IPS-NIHi7 (cell line): ENCODE data around the gene KRABD2.
"Not testable (repeated sequence)": the region's sequence is repeated elsewhere in the genome, so short reads cannot be mapped to it uniquely, and the experiment has no call there.

Experiments used
- DNase-seq: peaks from one replicate; pipeline ENCODE4 v3.0.0; 2012; ENCODE audit warnings: mixed read lengths; ENCODE audit errors: extremely low spot score

KRABD2 gene

GRCh38 chr17:8392674-8393469 lies 16.4 kb upstream of the KRABD2 start:
- no peak for DNase-seq

- no peak for DNase-seq
Measured at GRCh38 chr17:8392274-8392673, 15.8 kb upstream of the KRABD2 start.

- DNase-seq, result no peak
Measured at GRCh38 chr17:8391711-8392110, 15.2 kb upstream of the KRABD2 start.

- DNase-seq, result no peak
Measured at GRCh38 chr17:8387914-8388651, 11.6 kb upstream of the KRABD2 start.

DNA sequence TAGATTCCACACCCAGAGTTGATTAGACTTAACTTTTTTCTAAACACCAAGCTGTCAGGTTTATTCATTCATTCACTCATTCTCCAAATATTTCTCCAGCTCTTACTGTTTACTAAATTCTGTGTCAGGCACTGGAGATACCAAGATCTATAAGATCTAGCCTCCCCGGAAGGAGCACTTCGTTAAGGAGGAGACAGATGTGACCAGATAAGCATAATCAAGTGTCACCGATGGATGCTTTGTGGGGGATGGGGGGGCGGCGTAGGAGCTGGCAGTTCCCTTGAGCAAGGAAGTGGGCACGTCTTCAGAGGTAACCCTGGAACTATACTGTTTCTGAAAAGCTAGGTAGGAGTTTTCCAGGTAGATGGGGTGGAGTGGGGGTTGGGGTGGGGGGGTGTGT lies 10.3 kb upstream of the KRABD2 start:
- DNase-seq, result no peak

DNA sequence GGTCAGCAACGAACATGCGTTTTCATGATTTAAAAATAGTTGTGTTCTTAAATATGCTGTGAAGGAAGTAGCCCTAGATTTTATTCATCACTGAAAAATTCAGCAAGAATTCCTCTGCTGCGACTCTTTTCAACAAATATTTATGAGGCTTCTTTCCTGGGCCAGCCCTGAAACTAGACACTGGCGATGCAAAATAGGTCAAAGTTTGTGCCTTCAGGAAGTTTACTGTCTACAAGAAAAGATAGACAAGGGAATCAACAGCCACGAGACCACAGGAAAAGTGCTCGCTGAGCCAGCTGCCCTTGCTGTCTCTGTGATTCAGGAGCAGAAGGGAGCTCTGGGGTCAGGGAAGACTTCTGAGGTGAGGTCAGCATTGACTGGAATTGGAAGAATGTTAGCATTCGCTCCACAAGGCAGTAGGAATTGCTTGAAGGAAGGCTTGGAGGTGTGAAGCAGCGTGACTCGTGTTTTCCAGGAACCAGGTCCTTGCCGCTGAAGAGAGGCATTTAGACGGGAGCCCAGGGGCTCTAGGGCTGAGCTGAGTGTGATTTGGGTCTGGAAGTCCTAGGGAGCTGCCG lies 8.4 kb upstream of the KRABD2 start:
- peak; percentile 61 for DNase-seq

DNA sequence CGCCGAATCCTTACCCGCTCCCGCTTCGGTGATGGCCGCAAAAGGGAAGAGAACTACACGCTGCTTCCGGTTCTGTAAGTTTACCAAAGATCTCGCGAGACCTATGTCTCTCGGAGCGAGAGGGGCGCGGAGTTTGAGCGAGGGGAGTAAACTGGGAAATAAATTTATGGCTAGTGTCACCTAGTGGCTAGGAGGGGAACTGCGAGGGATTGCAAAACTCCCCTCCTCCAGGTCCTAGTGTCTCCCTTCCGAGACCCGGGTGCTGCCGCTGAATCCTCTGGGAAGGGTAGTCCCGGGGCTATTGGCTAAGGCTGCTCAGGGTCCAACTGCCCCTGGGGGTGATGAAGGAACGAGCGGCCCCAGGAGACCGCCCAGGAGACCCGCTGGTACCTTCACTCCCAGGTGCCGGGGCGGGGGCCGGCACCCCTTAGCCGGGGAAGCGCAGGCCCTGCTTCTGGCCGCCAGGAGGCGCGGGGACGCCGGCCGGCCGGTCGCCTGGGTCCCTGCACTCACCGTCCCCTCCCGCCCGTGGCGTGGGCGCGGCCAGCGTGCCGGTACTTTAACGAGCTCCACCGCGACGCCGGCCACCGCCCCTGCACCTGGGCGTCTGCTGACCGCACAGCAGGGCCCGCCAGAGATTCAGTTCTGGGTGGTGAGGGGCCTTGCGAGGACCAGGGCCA lies 6.8 kb upstream of the KRABD2 start, which contains the start of gene RPL26:
Gene RPL26 (minus strand): TSS at position 51 of the 680 bp plus-strand sequence. CDS start 883 bp downstream, outside the sequence.
- peak; percentile 94 for DNase-seq

GRCh38 chr17:8382880-8383142 lies 6.3 kb upstream of the KRABD2 start:
- DNase-seq, result no peak

DNA sequence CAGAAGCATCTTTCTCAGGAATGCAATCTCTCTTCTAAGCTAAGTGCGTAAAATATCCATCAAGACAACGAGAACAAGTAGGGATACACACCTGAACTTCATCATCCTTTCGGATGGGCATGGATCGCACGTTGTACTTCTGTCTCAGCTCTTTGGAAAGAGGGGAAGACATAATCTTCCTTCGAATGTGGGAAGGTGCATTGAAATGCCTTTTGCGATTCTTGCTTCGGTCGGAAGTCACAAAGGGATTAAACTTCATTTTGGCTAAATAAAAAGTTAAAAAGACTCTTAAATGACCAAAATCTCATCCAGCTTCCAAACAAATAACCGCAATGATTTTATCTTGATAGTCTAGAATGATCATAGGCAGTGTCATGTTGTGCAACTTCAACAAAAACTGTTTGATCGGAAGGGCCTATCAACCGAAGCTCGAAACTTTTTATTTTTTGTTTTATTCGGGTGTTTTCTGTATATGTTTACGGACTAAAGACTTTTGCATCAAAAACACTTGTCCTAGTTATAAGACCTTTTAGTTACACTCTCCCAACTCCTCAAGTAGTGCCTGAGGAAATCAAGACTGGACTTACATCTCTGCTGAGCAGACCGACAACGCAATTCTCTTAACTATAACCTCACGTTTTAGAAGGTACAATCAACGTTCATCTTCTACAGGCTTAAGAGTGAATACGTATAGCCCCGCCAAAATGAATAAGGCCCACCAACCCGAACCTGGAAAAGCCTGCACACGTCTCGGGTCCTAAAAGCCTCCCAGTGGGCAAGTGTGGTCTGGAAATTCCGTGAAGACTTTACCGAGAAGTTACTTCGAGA lies 5.8 kb upstream of the KRABD2 start:
- DNase-seq, result no peak

GRCh38 chr17:8380049-8380448 lies 3.5 kb upstream of the KRABD2 start:
- DNase-seq, result no peak

DNA sequence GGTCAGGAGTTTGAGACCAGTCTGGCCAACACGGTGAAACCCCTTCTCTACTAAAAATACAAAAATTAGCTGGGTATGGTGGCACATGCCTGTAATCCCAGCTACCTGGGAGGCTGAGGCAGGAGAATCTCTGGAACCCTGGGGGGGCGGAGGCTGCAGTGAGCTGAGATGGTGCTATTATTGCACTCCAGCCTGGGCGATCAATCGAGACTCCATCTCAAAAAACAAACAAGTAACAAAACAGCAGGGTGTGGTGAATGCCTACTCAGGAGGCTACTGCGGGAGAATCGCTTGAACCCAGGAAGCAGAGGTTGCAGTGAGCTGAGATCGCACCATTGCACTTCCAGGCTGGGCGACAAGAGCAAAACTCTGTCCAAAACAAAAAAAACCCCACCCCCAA lies 1.6 kb upstream of the KRABD2 start:
- not testable (repeated sequence) for DNase-seq

- no peak for DNase-seq
Measured at GRCh38 chr17:8377422-8377821, 918 bp upstream of the KRABD2 start.

GRCh38 chr17:8375738-8376259 lies 705 bp downstream of the KRABD2 start:
- DNase-seq, result no peak

DNA sequence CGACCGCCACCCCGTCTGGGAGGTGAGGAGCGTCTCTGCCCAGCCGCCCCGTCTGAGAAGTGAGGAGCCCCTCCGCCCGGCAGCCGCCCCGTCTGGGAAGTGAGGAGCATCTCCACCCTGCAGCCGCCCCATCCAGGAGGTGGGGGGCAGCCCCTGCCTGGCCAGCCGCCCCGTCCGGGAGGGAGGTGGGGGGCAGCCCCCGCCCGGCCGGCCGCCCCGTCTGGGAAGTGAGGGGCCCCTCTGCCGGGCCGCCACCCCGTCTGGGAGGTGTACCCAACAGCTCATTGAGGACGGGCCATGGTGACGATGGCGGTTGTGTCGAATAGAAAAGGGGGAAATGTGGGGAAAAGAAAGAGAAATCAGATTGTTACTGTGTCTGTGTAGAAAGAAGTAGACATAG lies 2.6 kb downstream of the KRABD2 start:
- DNase-seq, result not testable (repeated sequence)

GRCh38 chr17:8372422-8372821 lies 4.1 kb downstream of the KRABD2 start:
- DNase-seq, result no peak

GRCh38 chr17:8371786-8372185 lies 4.7 kb downstream of the KRABD2 start:
- DNase-seq, result no peak

GRCh38 chr17:8369944-8370343 lies 6.6 kb downstream of the KRABD2 start:
- no peak for DNase-seq

DNA sequence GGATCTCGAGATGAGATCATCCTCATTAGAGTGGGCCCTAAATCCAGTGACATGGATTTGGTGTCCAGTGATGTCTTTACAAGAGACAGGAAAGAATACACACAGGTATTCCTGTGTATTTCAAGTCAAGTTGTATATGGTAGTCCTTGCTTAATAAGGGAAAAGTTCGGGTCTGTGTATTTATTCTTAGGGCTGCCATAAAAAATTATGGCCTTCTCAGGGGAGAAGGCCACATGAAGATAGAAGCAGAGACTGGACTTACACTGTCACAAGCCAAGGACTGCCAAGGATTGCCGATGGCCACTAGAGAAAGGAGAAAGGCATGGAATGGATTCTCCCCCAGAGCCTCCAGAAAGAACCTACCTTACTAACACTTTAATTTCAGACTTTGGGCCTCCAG lies 8.3 kb downstream of the KRABD2 start:
- no peak for DNase-seq

- DNase-seq, result no peak
Measured at GRCh38 chr17:8366231-8366630, 10.3 kb downstream of the KRABD2 start.

- DNase-seq, result no peak
Measured at GRCh38 chr17:8365143-8365542, 11.4 kb downstream of the KRABD2 start.

GRCh38 chr17:8362651-8363332 lies 13.7 kb downstream of the KRABD2 start:
- DNase-seq, result no peak
